SK-N-SH treated with all-trans-retinoic acid at 6 μM for 48 hours (cell line): Measurements from ENCODE around the gene IKBKG.

Source experiments
- ATAC-seq: fragments of 200-7000 bp; cut with Tn5 transposase; 3 replicates; pipeline ENCODE4 v1.9.1; 2020; ENCODE audit warnings: mild to moderate bottlenecking, moderate library complexity
- ARNTL ChIP-seq: fragments of 450-650 bp; formaldehyde crosslinking; IDR thresholded peaks from 2 replicates; pipeline ENCODE4 v1.5.0; 2020; ENCODE audit warnings: low read depth, mild to moderate bottlenecking, moderate library complexity, borderline replicate concordance
- BACH2 ChIP-seq: fragments of 250-450 bp; sonication (Bioruptor Pico); IDR thresholded peaks from 2 replicates; pipeline ENCODE4 v1.9.0; 2021; ENCODE audit warnings: mild to moderate bottlenecking, borderline replicate concordance
- CSDC2 ChIP-seq: fragments of 250-450 bp; sonication (Bioruptor Pico); IDR thresholded peaks from 2 replicates; pipeline ENCODE4 v1.5.0; 2020; ENCODE audit warnings: mild to moderate bottlenecking, moderate library complexity
- ESRRG ChIP-seq: fragments of 250-450 bp; sonication (Bioruptor Pico); IDR thresholded peaks from 2 replicates; pipeline ENCODE4 v1.6.1; 2021; ENCODE audit warnings: mild to moderate bottlenecking
- GLIS3 ChIP-seq: fragments of 250-450 bp; sonication (Bioruptor Pico); IDR thresholded peaks from 2 replicates; pipeline ENCODE4 v1.5.0; 2020; ENCODE audit warnings: mild to moderate bottlenecking, moderate library complexity
- ISL1 ChIP-seq: fragments of 250-450 bp; sonication (Bioruptor Pico); IDR thresholded peaks from 2 replicates; pipeline ENCODE4 v2.1.2; 2022; ENCODE audit warnings: mild to moderate bottlenecking, moderate library complexity
- OSR1 ChIP-seq: fragments of 250-450 bp; sonication (Bioruptor Pico); IDR thresholded peaks from 2 replicates; pipeline ENCODE4 v1.8.0; 2022; ENCODE audit warnings: moderate library complexity, mild to moderate bottlenecking, inconsistent platforms
- PPARA ChIP-seq: fragments of 250-450 bp; sonication (Bioruptor Pico); IDR thresholded peaks from 2 replicates; pipeline ENCODE4 v1.5.0; 2020; ENCODE audit warnings: mild to moderate bottlenecking, borderline replicate concordance
- RARB ChIP-seq: fragments of 250-450 bp; sonication (Bioruptor Pico); IDR thresholded peaks from 2 replicates; pipeline ENCODE4 v1.8.0; 2021; ENCODE audit warnings: mild to moderate bottlenecking, moderate library complexity
- SNAI2 ChIP-seq: fragments of 250-450 bp; sonication (Bioruptor Pico); IDR thresholded peaks from 2 replicates; pipeline ENCODE4 v1.5.0; 2020; ENCODE audit warnings: mild to moderate bottlenecking, moderate library complexity
- TCF4 ChIP-seq: fragments of 250-450 bp; sonication (Bioruptor Pico); IDR thresholded peaks from 2 replicates; pipeline ENCODE4 v1.8.0; 2021; ENCODE audit warnings: mild to moderate bottlenecking, moderate library complexity, borderline replicate concordance
- TOX ChIP-seq: fragments of 250-450 bp; sonication (Bioruptor Pico); IDR thresholded peaks from 2 replicates; pipeline ENCODE4 v1.8.0; 2021; ENCODE audit warnings: mild to moderate bottlenecking, moderate library complexity, borderline replicate concordance
- ZC3H10 ChIP-seq: fragments of 250-450 bp; sonication (Bioruptor Pico); IDR thresholded peaks from 2 replicates; pipeline ENCODE4 v1.5.1; 2021; ENCODE audit warnings: mild to moderate bottlenecking, moderate library complexity
- ZFP3 ChIP-seq: fragments of 250-450 bp; sonication (Bioruptor Pico); IDR thresholded peaks from 2 replicates; pipeline ENCODE4 v1.5.0; 2020; ENCODE audit warnings: mild to moderate bottlenecking, moderate library complexity
- ZFP30 ChIP-seq: fragments of 450-650 bp; formaldehyde crosslinking; IDR thresholded peaks from 2 replicates; pipeline ENCODE4 v1.5.0; 2022; ENCODE audit warnings: mild to moderate bottlenecking, moderate library complexity
- ZNF565 ChIP-seq: fragments of 450-650 bp; formaldehyde crosslinking; conservative IDR thresholded peaks from 2 replicates; pipeline ENCODE4 v1.5.0; 2020; ENCODE audit warnings: low read depth, mild to moderate bottlenecking, moderate library complexity
- ZNF70 ChIP-seq: fragments of 450-650 bp; formaldehyde crosslinking; IDR thresholded peaks from 2 replicates; pipeline ENCODE4 v1.5.0; 2020; ENCODE audit warnings: mild to moderate bottlenecking, moderate library complexity
- ZNF8 ChIP-seq: fragments of 450-650 bp; formaldehyde crosslinking; IDR thresholded peaks from 2 replicates; pipeline ENCODE4 v1.5.0; 2020; ENCODE audit warnings: mild to moderate bottlenecking, moderate library complexity
- TF ChIP-seq, protein P1 (sequence below): fragments of 250-450 bp; sonication (Bioruptor Pico); IDR thresholded peaks from 2 replicates; pipeline ENCODE4 v1.8.0; 2021; ENCODE audit warnings: low read depth, mild to moderate bottlenecking, moderate library complexity, borderline replicate concordance
- TF ChIP-seq, protein P2 (sequence below): fragments of 250-450 bp; sonication (Bioruptor Pico); IDR thresholded peaks from 2 replicates; pipeline ENCODE4 v1.5.1; 2021; ENCODE audit warnings: mild to moderate bottlenecking, moderate library complexity
- TF ChIP-seq, protein P3 (sequence below): fragments of 250-450 bp; sonication (Bioruptor Pico); IDR thresholded peaks from 2 replicates; pipeline ENCODE4 v1.8.0; 2020; ENCODE audit warnings: mild to moderate bottlenecking, moderate library complexity, borderline replicate concordance
- TF ChIP-seq, protein P4 (sequence below): fragments of 250-450 bp; sonication (Bioruptor Pico); IDR thresholded peaks from 2 replicates; pipeline ENCODE4 v1.5.1; 2020; ENCODE audit warnings: low read depth, mild to moderate bottlenecking, moderate library complexity

Gene IKBKG

DNA sequence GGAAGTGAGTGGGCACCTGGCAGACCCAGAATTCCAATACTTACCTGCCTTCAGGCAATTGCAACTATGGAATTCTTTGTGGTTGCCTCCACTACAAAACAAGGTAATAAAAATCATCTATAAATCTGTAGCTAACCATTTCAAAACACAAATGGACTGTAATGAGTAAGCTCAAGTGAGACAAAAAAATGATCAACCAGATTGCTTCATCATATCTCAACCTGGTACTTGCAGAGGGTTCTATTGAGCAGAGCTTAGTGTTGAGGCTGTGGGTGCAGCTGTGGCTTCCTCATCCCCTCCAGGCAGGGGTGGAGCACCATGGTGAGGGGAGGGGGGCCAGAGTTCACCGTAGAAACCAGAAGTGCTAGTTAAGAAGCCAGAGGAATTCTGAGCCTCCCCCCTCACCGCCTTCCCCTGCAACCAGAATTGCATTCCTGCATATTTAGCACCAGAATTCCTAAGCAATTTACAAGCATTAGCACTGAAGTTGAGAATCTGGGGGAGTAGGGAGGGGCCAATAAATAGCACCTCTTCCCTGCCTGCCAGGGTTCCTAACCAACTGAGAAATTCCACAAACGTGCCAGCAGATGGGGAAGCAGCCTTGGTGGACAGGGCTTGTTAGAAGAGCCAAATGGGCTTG, 49.0 kb downstream of the IKBKG start (continued):
- TF ChIP-seq, protein P1, sequence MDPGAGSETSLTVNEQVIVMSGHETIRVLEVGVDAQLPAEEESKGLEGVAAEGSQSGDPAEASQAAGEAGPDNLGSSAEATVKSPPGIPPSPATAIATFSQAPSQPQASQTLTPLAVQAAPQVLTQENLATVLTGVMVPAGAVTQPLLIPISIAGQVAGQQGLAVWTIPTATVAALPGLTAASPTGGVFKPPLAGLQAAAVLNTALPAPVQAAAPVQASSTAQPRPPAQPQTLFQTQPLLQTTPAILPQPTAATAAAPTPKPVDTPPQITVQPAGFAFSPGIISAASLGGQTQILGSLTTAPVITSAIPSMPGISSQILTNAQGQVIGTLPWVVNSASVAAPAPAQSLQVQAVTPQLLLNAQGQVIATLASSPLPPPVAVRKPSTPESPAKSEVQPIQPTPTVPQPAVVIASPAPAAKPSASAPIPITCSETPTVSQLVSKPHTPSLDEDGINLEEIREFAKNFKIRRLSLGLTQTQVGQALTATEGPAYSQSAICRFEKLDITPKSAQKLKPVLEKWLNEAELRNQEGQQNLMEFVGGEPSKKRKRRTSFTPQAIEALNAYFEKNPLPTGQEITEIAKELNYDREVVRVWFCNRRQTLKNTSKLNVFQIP (CRISPR knock-in tag): no peak
- no peak for TF ChIP-seq ZNF8 (CRISPR knock-in tag)
- no peak for TF ChIP-seq SNAI2 (CRISPR knock-in tag)
- TF ChIP-seq ZFP3 (CRISPR knock-in tag): no peak
- no peak for TF ChIP-seq RARB (CRISPR knock-in tag)
- no peak for TF ChIP-seq TCF4 (CRISPR knock-in tag)
- no peak for TF ChIP-seq ZFP30
- no peak for TF ChIP-seq OSR1 (CRISPR knock-in tag)

DNA sequence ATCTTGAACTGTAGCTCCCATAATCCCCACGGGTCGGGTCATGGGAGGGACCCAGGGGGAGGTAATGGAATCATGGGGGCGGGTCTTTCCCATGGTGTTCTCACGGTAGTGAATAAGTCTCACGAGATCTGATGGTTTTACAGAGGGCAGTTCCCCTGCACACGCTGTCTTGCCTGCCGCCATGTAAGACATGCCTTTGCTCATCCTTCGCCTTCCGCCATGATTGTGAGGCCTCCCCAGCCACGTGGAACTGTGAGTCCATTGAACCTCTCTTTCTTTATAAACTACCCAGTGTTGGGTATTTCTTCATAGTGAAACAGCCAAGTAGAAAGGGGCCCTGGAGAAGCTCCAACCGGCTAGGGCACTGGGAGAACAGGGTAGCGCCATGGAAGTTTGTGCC, 49.8 kb downstream of the IKBKG start:
- no peak for ATAC-seq
- TF ChIP-seq SNAI2 (CRISPR knock-in tag) (no peak), CSDC2 (CRISPR knock-in tag) (no peak), ISL1 (CRISPR knock-in tag) (no peak), ZNF8 (CRISPR knock-in tag) (no peak)

DNA sequence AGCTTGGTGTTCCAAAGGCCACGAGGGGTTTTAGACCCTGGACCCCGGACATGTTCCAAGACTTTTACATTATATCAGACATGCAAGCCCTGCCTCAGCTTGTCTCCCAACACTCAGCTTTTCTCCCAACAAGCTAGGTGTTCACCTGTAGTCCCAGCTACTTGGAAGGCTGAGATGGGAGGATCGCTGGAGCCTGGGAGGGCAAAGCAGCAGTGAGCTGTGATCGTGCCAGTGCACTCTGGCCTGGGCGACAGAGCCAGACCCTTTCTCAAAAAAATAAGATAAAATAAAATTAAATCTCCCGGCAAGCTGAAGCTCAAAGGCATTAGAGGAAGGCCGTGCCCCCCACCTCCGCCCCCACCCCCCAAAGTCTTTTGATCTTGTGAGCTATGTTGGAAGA, 51.2 kb downstream of the IKBKG start:
- TF ChIP-seq ESRRG (no peak), ISL1 (CRISPR knock-in tag) (no peak), OSR1 (CRISPR knock-in tag) (no peak), ZC3H10 (CRISPR knock-in tag) (no peak), TOX (CRISPR knock-in tag) (no peak), ZFP30 (no peak), GLIS3 (CRISPR knock-in tag) (no peak), ARNTL (CRISPR knock-in tag) (no peak), ZNF70 (no peak), RARB (CRISPR knock-in tag) (no peak), TCF4 (CRISPR knock-in tag) (no peak), ZFP3 (CRISPR knock-in tag) (no peak), PPARA (CRISPR knock-in tag) (no peak), BACH2 (CRISPR knock-in tag) (no peak), CSDC2 (CRISPR knock-in tag) (no peak), ZNF565 (CRISPR knock-in tag) (no peak)
- TF ChIP-seq, protein P2, sequence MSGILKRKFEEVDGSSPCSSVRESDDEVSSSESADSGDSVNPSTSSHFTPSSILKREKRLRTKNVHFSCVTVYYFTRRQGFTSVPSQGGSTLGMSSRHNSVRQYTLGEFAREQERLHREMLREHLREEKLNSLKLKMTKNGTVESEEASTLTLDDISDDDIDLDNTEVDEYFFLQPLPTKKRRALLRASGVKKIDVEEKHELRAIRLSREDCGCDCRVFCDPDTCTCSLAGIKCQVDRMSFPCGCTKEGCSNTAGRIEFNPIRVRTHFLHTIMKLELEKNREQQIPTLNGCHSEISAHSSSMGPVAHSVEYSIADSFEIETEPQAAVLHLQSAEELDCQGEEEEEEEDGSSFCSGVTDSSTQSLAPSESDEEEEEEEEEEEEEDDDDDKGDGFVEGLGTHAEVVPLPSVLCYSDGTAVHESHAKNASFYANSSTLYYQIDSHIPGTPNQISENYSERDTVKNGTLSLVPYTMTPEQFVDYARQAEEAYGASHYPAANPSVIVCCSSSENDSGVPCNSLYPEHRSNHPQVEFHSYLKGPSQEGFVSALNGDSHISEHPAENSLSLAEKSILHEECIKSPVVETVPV (CRISPR knock-in tag): no peak
- ATAC-seq: no peak

DNA sequence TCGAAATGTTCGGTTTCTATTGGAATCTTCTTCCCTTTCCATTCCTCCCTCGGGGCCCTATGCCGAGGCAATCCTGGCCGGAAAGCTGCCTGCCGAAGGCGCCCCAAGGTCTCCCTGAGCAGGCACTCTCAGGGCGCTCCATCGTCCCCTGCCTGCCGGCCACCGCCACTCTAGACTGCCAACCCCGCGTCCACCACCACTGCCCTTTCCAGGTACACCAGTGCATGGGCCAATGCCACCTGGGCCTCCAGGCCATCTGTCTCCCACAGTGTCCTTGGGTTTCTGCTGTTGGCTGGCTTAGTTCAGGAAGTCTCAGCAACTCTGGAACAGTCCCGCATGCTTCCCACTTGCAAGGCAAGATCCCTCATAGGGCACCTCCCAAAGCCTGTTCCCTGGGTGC, 52.1 kb downstream of the IKBKG start:
- ATAC-seq: no peak
- TF ChIP-seq TOX (CRISPR knock-in tag): no peak
- TF ChIP-seq, protein P1 (CRISPR knock-in tag): no peak
- TF ChIP-seq OSR1 (CRISPR knock-in tag): no peak
- TF ChIP-seq GLIS3 (CRISPR knock-in tag): no peak
- TF ChIP-seq, protein P3, sequence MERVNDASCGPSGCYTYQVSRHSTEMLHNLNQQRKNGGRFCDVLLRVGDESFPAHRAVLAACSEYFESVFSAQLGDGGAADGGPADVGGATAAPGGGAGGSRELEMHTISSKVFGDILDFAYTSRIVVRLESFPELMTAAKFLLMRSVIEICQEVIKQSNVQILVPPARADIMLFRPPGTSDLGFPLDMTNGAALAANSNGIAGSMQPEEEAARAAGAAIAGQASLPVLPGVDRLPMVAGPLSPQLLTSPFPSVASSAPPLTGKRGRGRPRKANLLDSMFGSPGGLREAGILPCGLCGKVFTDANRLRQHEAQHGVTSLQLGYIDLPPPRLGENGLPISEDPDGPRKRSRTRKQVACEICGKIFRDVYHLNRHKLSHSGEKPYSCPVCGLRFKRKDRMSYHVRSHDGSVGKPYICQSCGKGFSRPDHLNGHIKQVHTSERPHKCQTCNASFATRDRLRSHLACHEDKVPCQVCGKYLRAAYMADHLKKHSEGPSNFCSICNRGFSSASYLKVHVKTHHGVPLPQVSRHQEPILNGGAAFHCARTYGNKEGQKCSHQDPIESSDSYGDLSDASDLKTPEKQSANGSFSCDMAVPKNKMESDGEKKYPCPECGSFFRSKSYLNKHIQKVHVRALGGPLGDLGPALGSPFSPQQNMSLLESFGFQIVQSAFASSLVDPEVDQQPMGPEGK (CRISPR knock-in tag): no peak
- no peak for TF ChIP-seq ZNF8 (CRISPR knock-in tag)
- no peak for TF ChIP-seq ARNTL (CRISPR knock-in tag)
- TF ChIP-seq ZFP30: no peak
- TF ChIP-seq, protein P4, sequence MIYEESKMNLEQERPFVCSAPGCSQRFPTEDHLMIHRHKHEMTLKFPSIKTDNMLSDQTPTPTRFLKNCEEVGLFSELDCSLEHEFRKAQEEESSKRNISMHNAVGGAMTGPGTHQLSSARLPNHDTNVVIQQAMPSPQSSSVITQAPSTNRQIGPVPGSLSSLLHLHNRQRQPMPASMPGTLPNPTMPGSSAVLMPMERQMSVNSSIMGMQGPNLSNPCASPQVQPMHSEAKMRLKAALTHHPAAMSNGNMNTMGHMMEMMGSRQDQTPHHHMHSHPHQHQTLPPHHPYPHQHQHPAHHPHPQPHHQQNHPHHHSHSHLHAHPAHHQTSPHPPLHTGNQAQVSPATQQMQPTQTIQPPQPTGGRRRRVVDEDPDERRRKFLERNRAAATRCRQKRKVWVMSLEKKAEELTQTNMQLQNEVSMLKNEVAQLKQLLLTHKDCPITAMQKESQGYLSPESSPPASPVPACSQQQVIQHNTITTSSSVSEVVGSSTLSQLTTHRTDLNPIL (CRISPR knock-in tag): no peak
- TF ChIP-seq CSDC2 (CRISPR knock-in tag): no peak
- TF ChIP-seq, protein P2 (CRISPR knock-in tag): no peak
- no peak for TF ChIP-seq ZFP3 (CRISPR knock-in tag)
- TF ChIP-seq ZC3H10 (CRISPR knock-in tag): no peak
- no peak for TF ChIP-seq SNAI2 (CRISPR knock-in tag)
- no peak for TF ChIP-seq PPARA (CRISPR knock-in tag)
- no peak for TF ChIP-seq ZNF565 (CRISPR knock-in tag)
